Measurements from ENCODE around the gene ZNF177.

The ZNF177 gene

DNA sequence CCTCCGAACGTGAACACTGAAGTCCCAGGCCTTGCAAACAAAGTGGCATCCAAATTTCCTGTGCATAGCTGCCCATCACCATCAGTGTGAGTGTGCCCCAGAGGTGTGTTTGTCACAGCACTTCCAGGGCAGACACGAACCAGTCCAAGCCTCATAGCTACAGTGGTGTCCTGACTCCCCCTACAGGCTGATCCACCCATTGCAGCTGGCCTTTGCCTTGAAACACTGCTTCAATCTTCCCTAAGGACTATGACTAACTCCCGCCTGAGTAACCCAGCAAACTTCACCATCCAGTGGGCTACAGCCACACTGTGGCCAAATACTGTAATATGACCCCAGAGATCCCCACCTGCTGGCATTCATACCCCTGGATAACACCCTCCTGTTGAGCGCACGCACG is 68.7 kb downstream of the ZNF177 start:
- peak in 1 of 2 donors; percentile 66 for DNase-seq
